IPS-18c (cell line): ENCODE data around the gene KDM1A.

Experiments used
- H3K4me3 ChIP-seq: 2 replicates; pipeline ENCODE4 v1.7.0; 2013; ENCODE audit warnings: low read depth, mild to moderate bottlenecking, low read length, moderate library complexity; ENCODE audit not compliant: insufficient read depth
- H3K9me3 ChIP-seq: one replicate; pipeline ENCODE4 v1.6.1; 2013; ENCODE audit warnings: mild to moderate bottlenecking, low read length, moderate library complexity; ENCODE audit not compliant: control insufficient read depth, insufficient read depth

The KDM1A gene

GRCh38 chr1:23090056-23090455, 70.8 kb downstream of the KDM1A start:
- Histone ChIP-seq H3K4me3 (no peak overlapping the region), H3K9me3 (no peaks in the 10 kb centered on the region)

GRCh38 chr1:23091545-23091944, 72.3 kb downstream of the KDM1A start:
- H3K9me3 ChIP-seq, result no peaks in the 10 kb centered on the region
- H3K4me3 ChIP-seq, result no peak overlapping the region

GRCh38 chr1:23092447-23092846, 73.2 kb downstream of the KDM1A start:
- no peaks in the 10 kb centered on the region for H3K9me3 ChIP-seq
- no peak overlapping the region for H3K4me3 ChIP-seq

GRCh38 chr1:23097316-23097715, 78.0 kb downstream of the KDM1A start:
- H3K9me3 ChIP-seq, result no peaks in the 10 kb centered on the region

GRCh38 chr1:23098463-23099170, 79.3 kb downstream of the KDM1A start:
- no peaks in the 10 kb centered on the region for H3K9me3 ChIP-seq
- no peak overlapping the region for H3K4me3 ChIP-seq

More at GRCh38 chr1:23097316-23097715, 78.0 kb downstream of the KDM1A start:
- no peak overlapping the region for H3K4me3 ChIP-seq

- Histone ChIP-seq H3K9me3 (no peaks in the 10 kb centered on the region), H3K4me3 (no peak overlapping the region)
These were observed 79.9 kb downstream of the KDM1A start for GRCh38 chr1:23099171-23099536.

- Histone ChIP-seq H3K9me3 (no peaks in the 10 kb centered on the region), H3K4me3 (no peak overlapping the region)
These were observed 80.9 kb downstream of the KDM1A start for GRCh38 chr1:23100074-23100748.

GRCh38 chr1:23101101-23101827, 82.0 kb downstream of the KDM1A start:
- no peaks in the 10 kb centered on the region for H3K9me3 ChIP-seq
- no peak overlapping the region for H3K4me3 ChIP-seq

- H3K4me3 ChIP-seq, result no peak overlapping the region
These were observed 82.6 kb downstream of the KDM1A start for GRCh38 chr1:23101887-23102286.

GRCh38 chr1:23102289-23102688, 83.0 kb downstream of the KDM1A start:
- no peak overlapping the region for H3K4me3 ChIP-seq
- no peaks in the 10 kb centered on the region for H3K9me3 ChIP-seq

More at GRCh38 chr1:23101887-23102286, 82.6 kb downstream of the KDM1A start:
- H3K9me3 ChIP-seq, result no peaks in the 10 kb centered on the region

GRCh38 chr1:23103001-23103889, 84.0 kb downstream of the KDM1A start:
- Histone ChIP-seq H3K9me3 (no peaks in the 10 kb centered on the region), H3K4me3 (no peak overlapping the region)

- Histone ChIP-seq H3K4me3 (no peak overlapping the region), H3K9me3 (no peaks in the 10 kb centered on the region)
These were observed 89.8 kb downstream of the KDM1A start for GRCh38 chr1:23108918-23109533.

GRCh38 chr1:23110391-23110790, 91.1 kb downstream of the KDM1A start:
- Histone ChIP-seq H3K9me3 (no peaks in the 10 kb centered on the region), H3K4me3 (no peak overlapping the region)

- H3K9me3 ChIP-seq, result no peaks in the 10 kb centered on the region
- no peak overlapping the region for H3K4me3 ChIP-seq
These were observed 92.6 kb downstream of the KDM1A start for GRCh38 chr1:23111600-23112535.

GRCh38 chr1:23114424-23115079, 95.3 kb downstream of the KDM1A start:
- Histone ChIP-seq H3K9me3 (no peaks in the 10 kb centered on the region), H3K4me3 (no peak overlapping the region)
